Measurements from ENCODE around the gene AFMID.
A peak's percentile ranks its signal among the peaks of the same experiment; 100 is the strongest.

The AFMID gene

DNA sequence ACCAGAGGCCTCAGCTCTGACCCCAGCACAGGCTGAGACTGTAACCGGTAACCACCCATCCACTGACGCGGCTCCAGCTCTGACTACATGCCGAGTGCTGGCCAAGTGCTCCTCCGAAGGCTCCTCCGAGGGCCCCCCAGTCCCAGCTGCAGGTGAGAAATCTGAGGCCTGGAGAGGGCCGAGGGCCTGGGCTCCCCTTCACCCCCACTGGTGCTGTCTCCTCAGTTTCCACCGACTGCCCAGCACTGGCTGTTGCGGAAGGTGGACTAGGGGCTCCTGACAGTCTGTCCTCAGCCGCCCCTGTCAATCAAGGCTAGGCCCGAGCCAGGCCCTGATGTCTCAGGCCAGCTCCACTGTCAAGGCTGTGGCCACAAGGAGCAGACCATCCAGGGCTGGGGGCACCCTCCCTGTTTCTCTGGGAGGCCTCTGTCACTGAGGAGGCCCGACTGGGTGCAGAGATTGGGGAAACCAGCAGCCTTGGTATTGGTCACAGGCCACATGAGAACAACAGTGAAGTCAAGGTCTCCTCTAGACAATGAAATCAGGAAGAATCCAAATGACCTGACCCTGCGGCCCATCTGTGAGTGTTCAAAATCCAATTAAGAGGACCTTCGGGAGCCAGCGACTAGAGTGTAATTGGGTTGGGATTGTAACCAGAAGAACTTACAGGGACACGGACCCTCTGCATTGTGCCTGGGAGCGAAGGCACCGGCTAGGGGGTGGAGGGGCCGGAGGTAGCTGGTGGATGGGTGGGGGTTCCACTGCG, 49.4 kb downstream of the AFMID start:
- no peak for DNase-seq (ENCODE audit: low read depth in 1 of 2, low spot score in 1 of 2)

DNA sequence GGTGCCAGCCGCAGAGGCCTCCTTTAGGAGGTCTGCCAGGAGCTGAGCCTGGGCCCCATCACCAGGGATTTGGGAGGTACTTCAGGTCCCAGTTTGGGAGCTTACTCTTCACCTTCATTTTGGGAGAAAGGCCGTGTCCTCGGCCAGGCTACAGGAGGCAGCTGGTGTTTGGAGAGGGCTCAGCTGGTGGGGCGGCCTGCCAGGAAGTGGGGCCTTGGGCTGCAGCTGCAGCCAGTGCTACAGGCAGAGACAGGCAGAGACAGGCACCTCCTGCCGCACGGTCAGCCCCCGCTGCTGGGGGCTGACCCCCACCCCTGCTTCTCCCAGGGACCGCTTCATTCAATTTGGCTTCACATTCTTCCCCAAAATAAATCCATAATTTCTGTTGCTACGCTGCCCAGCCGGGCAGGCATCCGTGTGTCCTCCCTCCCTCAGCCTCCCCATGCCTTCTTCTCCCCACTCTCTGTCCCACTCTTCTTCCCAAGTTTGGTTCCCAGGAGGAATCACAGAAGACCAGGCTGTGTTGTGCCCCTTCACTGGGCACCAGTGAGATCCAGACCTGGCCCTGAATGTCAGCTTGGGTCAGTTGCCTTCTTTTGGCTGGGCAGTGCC, 50.3 kb downstream of the AFMID start:
- no peak for DNase-seq (ENCODE audit: low read depth in 1 of 2, low spot score in 1 of 2)

DNA sequence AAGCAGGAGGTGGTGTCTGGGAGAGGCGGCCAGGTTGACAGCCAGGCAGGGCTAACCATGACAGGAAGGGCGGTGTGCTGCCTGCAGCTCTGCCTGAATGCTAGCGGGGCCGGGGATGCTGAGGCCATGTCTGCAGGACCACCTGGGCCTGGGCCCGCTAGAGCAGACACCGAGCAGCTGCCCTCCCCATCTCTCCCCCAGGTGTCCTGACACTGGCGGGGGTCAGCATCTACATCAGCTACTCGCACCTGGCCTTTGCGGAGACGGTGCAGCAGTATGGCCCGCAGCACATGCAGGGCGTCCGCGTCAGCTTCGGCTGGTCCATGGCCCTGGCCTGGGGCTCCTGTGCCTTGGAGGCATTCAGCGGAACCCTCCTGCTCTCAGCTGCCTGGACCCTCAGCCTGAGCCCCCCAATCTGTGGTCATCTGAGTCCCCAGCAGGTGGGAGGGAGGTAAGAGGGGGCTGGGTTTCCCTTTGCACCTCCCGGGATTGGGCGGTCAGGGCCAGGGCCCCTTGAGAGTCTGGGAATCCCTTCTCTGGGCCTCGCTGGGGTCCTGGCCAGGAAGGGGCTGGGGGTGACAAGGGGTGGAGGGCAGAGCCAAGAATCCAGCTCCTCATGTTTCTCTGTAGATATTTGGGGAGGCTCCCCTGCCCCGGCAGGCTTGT, 51.8 kb downstream of the AFMID start:
- DNase-seq (ENCODE audit: low read depth in 1 of 2, low spot score in 1 of 2): no peak

DNA sequence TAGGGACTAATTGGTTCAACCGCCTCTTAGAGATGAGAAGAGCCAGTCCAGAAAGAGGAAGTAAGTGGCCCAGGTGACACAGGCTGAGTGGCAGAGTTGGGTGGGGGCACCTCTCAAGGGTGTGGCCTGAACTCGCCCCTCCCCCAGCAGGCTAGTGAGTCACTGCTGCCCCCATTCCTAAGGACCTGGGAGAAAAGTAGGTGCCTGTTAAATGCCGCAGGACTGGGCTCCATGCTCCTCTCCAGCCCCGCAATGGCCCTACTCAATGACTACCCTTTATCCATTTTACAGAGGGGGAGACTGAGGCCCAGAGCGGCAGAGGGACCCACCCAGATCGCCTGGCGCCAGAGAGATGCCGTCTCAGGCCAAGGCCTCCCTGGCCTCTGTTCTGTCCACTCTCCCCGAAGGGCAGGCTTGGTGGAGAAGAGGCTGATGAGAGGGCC, 52.3 kb downstream of the AFMID start:
- no peak for DNase-seq (ENCODE audit: low read depth in 1 of 2, low spot score in 1 of 2)

DNA sequence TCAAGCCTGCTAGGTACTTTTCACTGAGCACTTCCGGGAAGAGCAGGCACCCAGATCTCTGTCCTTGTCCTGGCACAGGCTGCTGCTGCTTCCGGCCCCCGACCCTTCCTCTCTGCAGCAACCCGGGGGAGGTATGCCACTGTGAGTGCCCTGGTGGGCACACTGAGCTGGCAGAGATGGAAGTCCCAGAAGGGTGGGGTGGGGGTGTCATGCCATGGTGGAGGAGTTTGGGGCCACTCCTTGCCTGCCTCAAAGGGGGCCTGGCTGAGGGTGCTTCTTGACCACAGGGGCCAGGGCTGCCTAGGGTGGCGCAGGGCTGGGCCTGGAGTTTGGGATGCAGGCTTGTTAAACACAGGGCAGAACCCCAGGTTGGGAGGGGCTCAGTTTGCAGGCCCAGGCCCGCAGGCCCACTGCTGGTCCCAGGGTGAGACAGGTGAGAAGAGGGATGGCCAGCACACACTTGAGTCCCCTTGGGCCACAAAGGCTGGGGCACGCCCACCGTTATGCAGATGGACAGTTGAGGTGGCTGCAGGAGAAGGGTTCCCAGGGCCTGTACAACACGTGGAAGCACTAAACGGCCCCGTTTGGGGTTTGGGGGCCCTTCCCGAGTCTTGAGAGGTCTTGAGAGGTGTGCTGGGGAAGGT, 53.0 kb downstream of the AFMID start:
- no peak for DNase-seq (ENCODE audit: low read depth in 1 of 2, low spot score in 1 of 2)

DNA sequence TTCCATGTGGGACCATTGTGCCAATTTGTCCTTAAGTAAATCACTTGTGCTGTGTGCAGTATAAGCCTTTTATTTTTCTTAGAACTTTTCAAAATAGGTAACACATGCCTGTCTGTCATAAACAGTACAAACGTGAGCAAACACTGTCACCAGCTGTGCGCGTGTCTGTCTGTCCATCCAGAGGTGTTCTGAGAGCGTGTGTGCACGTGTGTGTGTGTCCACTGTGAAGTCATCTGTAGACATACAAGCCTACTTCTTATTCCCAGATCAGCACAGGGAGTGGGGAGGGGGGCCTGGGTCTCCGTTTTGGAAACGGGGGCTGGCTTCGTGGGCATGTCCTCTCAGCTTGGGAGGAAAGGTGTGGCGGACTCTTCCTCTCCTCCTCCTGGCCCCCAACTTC, 53.7 kb downstream of the AFMID start:
- DNase-seq (ENCODE audit: low read depth in 1 of 2, low spot score in 1 of 2): no peak

DNA sequence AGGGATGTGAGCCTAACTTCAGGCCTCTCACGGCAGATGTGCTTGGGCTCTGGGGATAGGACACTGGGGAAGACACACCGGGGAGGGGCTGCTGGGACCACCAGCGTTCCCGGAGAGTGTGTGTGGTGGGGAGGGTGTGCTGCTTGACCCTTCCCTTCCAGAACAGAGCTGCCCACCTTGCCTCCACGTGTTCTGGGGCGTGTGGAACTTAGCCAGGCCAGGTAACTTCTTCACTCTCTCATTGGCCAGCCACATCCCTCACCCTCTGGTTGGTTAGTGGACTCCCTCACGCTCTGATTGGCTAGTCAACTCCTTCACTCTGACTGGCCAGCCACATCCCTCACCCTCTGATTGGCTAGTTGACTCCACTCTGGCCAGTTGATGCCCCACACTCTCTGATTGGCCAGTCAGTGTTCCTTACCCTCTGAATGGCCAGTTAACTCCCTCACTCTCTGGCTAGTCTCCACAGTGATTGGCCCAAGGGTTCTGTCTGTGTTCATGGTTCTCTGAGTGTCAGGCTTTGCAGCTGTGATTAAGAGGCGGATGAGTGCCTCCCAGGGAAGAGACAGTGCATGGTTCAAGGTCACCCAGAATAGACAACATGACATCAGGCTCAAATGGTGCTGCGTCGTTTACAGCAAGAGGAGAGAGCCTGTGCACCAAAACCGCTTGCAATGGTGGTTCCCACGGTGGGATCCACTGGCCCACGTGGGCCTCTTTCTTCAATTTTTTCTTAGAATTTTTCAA, 54.3 kb downstream of the AFMID start:
- no peak for DNase-seq (ENCODE audit: low read depth in 1 of 2, low spot score in 1 of 2)

DNA sequence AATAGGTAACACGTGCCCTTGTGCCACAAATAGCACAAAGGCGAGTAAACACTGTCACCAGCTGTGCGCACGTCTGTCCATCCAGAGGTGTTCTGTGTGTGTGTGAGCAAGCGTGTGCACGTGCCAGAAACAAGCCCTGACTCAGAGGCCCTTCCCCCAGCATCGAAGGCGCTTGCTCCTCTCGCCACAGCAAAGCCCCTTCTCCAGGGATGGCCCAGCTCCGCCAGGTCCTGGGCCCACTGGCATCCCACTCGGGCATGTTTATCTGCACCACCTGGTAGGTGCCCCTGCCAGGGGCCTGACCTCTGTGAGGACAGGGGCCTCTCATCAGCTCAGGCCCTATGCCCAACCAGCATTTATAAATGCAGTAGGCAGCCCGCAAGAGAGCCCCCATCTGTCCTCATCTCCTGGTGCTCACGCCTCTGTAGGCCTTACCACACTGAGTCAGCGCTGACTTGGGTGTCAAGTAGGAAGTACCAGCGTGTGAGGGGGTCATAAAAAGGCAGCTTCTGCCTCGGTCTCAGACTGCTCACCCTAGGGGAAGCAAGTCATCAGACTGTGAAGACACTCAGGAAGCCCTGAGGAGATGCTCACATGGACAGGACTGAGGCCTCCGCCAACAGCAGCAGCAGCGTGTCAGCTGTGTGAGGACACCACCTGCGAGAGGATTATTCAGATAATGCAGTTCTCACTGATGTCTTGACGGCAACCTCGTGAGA, 55.0 kb downstream of the AFMID start:
- no peak for DNase-seq (ENCODE audit: low read depth in 1 of 2, low spot score in 1 of 2)

DNA sequence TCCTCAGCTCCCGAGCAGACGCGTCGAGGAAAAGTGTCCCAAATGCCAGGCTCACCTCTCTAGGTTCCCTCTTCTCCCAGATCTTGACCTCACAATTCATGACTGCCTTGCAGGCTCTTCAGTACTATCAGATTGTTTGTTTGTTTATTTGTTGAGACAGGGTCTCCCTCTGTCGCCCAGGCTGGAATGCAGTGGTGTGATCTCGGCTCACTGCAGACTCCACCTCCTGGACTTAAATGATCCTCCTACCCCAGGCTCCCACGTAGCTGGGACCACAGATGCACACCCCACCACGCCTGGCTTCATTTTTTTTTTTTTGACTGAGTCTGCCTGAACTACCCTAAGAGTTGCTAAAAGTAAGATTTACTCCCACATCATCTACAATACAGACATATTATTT, 60.1 kb downstream of the AFMID start:
- DNase-seq (ENCODE audit: low read depth in 1 of 2, low spot score in 1 of 2): no peak

DNA sequence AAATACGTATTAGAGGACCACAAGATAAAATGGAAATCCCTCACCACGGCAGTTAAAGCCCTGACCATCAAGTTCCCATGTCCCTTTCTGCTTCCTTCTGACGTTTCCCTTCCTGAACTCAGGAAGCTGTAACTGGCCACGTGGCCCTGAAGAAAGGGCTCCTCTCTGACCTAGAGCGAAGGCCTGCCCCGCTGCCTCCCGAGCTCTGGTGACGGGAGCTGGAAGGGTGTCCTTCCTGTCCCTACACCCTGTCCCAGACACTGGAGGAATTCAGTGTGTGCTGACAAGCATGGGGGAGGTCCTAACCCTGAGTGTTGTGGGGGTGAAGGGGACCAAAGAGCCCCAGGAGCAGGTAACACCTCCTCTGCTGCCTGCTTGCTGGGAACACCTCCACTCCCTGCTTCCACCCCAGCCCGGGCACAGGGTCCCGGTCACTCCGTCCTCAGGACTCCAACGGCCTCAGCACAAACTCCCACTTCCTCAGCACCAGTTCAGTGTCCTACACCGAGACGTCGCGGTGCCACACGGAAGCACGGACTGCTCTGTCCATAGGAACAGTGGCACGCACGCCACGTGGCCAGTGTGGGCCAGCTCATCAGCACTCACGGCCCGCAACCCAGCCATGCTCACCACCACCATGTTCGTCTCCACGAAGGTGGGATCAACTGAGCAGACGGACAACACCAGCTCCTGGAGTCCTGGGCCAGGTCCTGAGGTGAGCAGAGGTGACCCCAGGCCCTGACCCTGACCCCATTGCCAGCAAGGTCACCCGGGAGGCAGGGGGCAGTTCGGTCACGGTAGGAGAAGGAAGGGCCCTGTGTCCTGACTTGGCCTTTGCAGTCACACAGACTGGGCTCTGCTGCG, 61.1 kb downstream of the AFMID start:
- DNase-seq (ENCODE audit: low read depth in 1 of 2, low spot score in 1 of 2): no peak

DNA sequence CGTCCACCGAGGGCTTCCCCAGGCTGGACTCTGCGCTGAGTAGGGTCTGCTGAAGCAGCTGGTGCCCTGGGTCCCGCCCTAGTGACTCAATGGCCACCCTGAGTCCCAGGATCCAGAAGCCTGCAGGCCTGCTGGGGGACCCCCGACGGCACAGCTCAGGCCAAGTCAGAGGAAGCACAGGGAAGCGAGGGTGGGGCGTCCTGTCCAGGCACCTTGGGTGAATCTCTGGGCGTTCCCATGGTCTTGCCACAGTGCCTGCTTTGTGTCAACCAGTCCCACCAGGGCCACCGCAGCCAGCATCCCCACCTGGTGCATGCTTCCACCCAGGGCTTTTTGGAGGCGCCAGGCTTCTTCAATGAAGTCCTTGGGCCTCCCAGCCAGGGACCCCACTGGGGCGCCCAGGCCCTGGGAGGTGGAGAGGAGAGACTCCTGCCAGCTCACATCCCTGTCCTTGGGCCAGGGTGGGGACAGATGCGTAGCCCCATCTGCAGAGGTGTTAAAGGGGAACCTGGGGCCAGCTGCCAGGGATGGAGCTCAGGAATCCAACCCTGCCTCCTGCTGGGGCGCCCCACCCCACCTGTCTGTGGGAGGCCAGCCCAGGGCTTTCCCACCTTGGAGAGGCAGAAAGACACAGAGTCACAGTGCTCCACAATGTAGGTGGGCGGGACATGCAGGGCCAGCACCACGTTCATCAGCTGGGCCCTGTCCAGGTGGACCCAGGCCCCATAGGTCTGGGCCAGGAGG, 62.1 kb downstream of the AFMID start:
- DNase-seq (ENCODE audit: low read depth in 1 of 2, low spot score in 1 of 2): no peak

DNA sequence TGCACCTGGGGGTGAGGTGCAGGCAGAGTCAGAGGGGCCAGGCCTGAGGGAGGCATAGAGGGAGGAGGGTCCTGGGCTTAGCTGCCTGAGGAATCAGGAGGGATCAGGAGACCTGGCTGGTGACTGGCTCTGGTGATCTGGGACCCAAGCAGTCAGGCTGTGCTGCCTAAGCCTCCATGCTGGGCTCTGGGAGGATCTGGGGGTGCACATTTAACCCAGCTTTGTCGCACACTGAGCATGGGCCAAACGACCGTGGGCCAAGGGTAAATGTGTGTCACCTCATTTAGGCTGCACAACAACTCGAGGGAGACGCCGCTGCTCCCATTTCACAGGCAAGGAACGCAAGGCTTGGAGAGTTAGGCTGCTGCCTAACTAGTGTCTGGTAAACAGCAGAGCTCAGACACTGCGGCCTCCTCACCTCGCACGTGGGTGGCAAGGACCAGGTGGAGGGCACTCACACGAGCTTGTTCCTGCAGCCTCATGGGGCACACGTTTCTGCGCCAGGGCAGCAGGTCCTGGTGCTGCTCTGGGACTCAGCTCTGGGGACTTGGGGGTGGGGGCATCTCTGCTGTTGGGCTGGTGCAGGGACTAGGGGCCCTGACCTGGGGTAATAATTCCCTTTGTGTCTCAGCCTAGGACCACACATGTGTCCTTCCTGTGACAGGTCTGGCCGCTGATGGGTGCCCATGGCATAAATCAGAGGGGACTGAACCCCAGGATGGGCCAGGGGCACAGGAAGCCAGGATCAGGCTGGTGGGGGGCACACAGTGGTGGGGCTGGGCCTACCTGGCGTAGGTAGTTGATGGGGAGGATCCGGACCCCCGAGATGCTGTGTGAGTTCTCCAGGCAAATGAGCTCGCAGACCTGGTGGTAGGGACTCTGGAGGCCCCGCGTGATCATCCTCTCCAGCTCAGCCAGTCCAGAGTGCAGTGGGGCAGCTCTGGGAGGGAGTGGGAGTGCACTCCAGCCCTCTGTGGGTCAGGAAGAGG, 63.0 kb downstream of the AFMID start:
- DNase-seq (ENCODE audit: low read depth in 1 of 2, low spot score in 1 of 2): no peak

DNA sequence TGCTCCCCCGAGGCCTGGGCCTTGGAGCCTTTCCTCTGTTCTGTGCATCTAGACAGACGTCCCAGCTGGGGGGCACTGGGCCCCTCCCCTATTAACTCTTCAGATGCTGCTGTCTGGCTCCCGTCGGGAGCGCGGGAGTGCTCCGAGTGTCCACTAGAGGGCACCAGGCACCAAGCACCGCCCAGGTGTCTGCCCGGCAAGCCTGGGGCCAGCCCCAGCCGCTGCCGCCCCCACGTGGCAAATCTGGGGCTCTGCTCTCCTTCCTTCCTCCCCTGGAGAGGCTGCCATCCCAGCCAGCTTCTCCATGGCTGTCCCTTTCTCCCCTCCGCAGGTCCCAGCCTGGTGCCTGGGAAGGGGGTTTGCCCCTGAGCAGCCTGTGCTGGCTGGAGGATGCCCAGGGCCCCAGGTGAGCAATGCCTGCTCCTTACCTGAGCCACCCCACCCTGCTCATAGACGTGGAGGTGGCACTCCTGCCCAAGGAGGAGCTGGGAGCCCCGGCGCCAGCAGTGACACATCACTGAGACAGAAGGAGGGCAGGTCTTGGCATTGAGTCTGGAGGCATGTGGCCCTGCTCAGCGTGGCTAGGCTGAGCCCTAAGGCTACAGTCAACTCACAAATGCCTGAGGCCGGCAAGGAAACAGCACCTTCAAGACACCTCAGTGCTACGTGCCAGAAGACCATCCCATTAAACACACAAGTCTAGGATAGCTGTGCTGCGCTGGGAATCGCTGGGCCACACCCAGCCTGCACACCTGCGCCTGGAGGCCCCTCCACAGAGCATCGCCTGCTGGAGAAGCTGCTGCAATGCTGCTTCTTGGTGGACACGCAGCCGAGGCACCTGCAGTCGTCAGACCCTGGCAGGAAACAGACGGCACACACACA, 64.0 kb downstream of the AFMID start:
- peak; percentile 74 to 77 for DNase-seq (ENCODE audit: low read depth in 1 of 2, low spot score in 1 of 2)

DNA sequence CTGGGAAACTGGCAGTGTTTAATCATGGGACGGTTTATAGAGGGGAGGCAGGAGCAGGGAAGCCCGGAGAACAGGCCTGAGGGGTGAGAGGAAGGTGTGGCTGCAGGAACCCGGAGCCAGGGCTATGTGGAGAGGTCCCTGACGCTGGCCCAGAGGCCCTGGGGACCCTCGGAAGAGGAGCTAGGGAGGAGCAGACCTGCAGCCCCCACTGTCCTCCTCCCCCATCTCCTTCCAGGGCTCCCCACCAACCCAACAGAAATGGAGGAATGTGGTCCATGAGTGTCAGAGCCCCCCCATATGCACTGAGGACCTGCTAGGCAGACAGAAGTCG, 64.6 kb downstream of the AFMID start:
- no peak for DNase-seq (ENCODE audit: low read depth in 1 of 2, low spot score in 1 of 2)

DNA sequence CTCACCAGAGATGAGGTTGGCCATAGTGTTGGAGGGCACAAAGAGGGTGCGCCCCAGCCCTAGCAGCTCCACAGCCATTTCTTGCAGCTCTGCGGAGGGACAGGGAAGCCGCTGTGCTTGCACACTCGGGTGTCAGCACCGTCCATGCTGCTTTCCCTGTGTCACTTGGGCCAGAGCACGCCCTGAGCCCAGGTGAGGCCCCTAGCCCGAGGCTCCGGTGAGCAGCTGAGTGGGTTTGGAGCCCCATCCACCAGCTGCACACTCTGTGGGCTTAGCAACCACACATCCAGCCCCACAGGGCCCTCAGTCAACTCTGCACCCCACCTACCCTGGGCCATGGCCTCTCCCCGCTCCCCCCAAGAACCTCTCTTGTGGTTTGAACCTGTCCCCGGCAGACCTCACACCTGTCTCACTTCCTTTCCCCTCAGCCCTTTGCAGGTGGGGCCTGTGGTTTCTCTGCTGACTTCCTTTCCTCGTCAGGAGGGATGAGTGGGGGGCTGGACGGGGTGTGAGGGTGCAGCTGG, 65.0 kb downstream of the AFMID start:
- DNase-seq (ENCODE audit: low read depth in 1 of 2, low spot score in 1 of 2): peak in 1 of 2 donors; percentile 50
